Mammary epithelial cell (primary cell): ENCODE results near the gene PREP.

ENCODE experiments used
- EZH2 ChIP-seq: IDR thresholded peaks from 2 replicates; pipeline ENCODE4 v1.6.1; 2012; ENCODE audit warnings: low read length, inconsistent platforms, borderline replicate concordance
- TF ChIP-seq, protein P1 (sequence below), 2 donors: IDR thresholded peaks in 1 of 2; conservative IDR thresholded peaks in 1 of 2; 2 replicates each; pipeline ENCODE4 v1.5.1; 2011 to 2012; ENCODE audit warnings: inconsistent platforms in 2 of 2, low read length in 2 of 2, mild to moderate bottlenecking in 2 of 2, control low read depth in 1 of 2, low read depth in 1 of 2; ENCODE audit not compliant: insufficient read depth in 1 of 2; ENCODE audit errors: extremely low read depth in 1 of 2

GRCh38 chr6:105321728-105322127, 81.2 kb downstream of the PREP start:
- TF ChIP-seq, protein P1, sequence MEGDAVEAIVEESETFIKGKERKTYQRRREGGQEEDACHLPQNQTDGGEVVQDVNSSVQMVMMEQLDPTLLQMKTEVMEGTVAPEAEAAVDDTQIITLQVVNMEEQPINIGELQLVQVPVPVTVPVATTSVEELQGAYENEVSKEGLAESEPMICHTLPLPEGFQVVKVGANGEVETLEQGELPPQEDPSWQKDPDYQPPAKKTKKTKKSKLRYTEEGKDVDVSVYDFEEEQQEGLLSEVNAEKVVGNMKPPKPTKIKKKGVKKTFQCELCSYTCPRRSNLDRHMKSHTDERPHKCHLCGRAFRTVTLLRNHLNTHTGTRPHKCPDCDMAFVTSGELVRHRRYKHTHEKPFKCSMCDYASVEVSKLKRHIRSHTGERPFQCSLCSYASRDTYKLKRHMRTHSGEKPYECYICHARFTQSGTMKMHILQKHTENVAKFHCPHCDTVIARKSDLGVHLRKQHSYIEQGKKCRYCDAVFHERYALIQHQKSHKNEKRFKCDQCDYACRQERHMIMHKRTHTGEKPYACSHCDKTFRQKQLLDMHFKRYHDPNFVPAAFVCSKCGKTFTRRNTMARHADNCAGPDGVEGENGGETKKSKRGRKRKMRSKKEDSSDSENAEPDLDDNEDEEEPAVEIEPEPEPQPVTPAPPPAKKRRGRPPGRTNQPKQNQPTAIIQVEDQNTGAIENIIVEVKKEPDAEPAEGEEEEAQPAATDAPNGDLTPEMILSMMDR (conservative IDR thresholded peaks at IDR 0.05 in 1 of 2, IDR thresholded peaks at IDR 0.05 in 1 of 2; ENCODE audit: extremely low read depth in 1 of 2, insufficient read depth in 1 of 2, low read depth in 1 of 2, low read length in 2 of 2) = no peak
- no peak for TF ChIP-seq EZH2
